WTC11 (cell line): ENCODE measurements around the gene NFIA.

Source experiments
- AR ChIP-seq: fragments of 250-450 bp; sonication (Bioruptor Pico); IDR thresholded peaks from 2 replicates; pipeline ENCODE4 v1.9.0; 2021; ENCODE audit warnings: mild to moderate bottlenecking
- ATF2 ChIP-seq: sonication (generic); formaldehyde crosslinking; IDR thresholded peaks from 2 replicates; pipeline ENCODE4 v1.8.1; 2022; ENCODE audit warnings: low read depth, missing genetic modification reagents, borderline replicate concordance
- CTCF ChIP-seq: fragments of 200-600 bp; IDR thresholded peaks from 2 replicates; pipeline ENCODE4 v1.8.0; 2022; ENCODE audit warnings: antibody characterized with exemption
- ETV6 ChIP-seq: sonication (generic); formaldehyde crosslinking; IDR thresholded peaks from 2 replicates; pipeline ENCODE4 v1.8.1; 2022; ENCODE audit warnings: mild to moderate bottlenecking, missing genetic modification reagents
- FOXJ3 ChIP-seq: sonication (generic); formaldehyde crosslinking; IDR thresholded peaks from 2 replicates; pipeline ENCODE4 v1.9.0; 2021; ENCODE audit warnings: missing genetic modification reagents, mild to moderate bottlenecking, borderline replicate concordance
- JUN ChIP-seq: sonication (generic); formaldehyde crosslinking; IDR thresholded peaks from 2 replicates; pipeline ENCODE4 v1.8.0; 2023; ENCODE audit warnings: mild to moderate bottlenecking, missing genetic modification reagents
- NR1H2 ChIP-seq: sonication (generic); formaldehyde crosslinking; IDR thresholded peaks from 2 replicates; pipeline ENCODE4 v1.9.0; 2021; ENCODE audit warnings: mild to moderate bottlenecking, moderate library complexity, missing genetic modification reagents
- NR3C1 ChIP-seq: sonication (generic); formaldehyde crosslinking; conservative IDR thresholded peaks from 2 replicates; pipeline ENCODE4 v1.8.1; 2023; ENCODE audit warnings: low read depth, mild to moderate bottlenecking, missing genetic modification reagents
- ZBTB43 ChIP-seq: sonication (generic); formaldehyde crosslinking; IDR thresholded peaks from 2 replicates; pipeline ENCODE4 v1.8.1; 2023; ENCODE audit warnings: mild to moderate bottlenecking, missing genetic modification reagents
- ZNF512 ChIP-seq: sonication (generic); formaldehyde crosslinking; IDR thresholded peaks from 2 replicates; pipeline ENCODE4 v1.8.1; 2022; ENCODE audit warnings: missing genetic modification reagents, borderline replicate concordance

GRCh38 chr1:61089338-61089737 is 7.0 kb downstream of the NFIA start:
- TF ChIP-seq CTCF (no peak), FOXJ3 (CRISPR knock-in tag) (no peak), NR3C1 (CRISPR knock-in tag) (no peak), ZBTB43 (CRISPR knock-in tag) (no peak), NR1H2 (CRISPR knock-in tag) (no peak), ATF2 (CRISPR knock-in tag) (no peak), JUN (CRISPR knock-in tag) (no peak), AR (CRISPR knock-in tag) (no peak), ETV6 (CRISPR knock-in tag) (no peak), ZNF512 (CRISPR knock-in tag) (no peak)
